Measurements from ENCODE around the gene GRN.

GRN gene

GRCh38 chr17:44344939-44345453 is at the start of gene GRN:
Gene GRN (plus strand): TSS chr17:44345302. CDS start chr17:44349165, 3,863 bp downstream.
- DNase-seq (ENCODE audit: low read depth) = peak; percentile 84

DNA sequence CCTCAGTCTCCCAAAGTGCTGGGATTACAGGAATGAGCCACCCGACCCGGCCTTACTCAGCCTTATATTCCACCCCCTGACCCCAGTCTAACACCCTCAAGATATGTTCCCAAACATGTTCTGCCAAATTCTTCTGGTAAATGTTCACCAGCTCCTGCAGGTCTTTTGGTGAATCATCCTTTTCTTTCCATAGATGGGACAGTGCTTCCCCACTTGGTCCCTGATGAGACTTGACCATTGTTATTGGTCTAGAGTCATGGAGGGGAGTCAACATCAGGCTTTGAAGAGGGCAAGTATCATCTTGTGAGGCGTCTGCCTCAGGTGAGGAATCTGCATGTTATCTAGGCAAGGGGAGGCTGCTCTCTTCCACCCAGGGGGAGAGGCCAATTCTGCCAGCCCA is 47.1 kb upstream of the GRN start:
- DNase-seq (ENCODE audit: low read depth) = no peak

GRCh38 chr17:44304651-44305050 is 40.5 kb upstream of the GRN start:
- DNase-seq (ENCODE audit: low read depth) = no peak

DNA sequence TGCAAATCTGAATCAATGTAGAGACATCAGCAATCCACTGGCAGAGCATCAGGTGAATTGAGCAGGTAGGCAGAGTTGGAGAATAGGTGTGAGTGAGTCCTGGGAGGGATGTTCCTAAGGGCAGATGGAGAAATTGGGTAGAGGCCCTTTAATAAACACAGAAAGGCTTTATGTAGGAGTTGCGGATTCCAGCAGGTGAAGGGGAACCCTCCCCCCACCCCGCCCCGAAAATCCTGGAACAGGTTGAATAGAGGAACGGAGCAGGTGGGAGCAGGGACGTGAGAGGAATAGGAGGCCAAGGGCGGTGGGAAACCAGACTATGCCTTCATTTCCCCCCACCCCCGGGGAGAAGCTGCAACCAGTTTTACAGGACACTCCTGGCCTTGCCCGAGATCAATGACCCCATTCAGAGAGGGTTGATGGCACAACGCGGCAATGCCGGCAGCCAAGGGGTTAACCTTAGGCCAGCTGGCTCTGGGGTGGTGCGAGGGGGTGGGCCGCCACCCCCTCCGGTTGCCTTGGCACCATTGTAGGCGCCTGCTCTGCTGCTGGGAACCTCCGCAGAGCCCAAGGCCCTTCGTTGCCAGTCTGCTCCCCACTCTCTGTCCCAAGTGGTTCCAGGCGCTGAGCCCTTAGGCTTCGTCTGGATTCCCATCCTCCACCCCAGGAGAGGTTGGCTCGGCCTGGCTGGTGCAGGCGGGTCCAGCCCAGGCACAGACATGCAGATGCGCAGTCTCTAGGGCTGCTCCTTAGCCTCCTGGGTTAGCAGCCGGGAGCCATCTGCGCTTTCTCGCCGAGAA is 37.5 kb upstream of the GRN start:
- no peak for DNase-seq (ENCODE audit: low read depth)

DNA sequence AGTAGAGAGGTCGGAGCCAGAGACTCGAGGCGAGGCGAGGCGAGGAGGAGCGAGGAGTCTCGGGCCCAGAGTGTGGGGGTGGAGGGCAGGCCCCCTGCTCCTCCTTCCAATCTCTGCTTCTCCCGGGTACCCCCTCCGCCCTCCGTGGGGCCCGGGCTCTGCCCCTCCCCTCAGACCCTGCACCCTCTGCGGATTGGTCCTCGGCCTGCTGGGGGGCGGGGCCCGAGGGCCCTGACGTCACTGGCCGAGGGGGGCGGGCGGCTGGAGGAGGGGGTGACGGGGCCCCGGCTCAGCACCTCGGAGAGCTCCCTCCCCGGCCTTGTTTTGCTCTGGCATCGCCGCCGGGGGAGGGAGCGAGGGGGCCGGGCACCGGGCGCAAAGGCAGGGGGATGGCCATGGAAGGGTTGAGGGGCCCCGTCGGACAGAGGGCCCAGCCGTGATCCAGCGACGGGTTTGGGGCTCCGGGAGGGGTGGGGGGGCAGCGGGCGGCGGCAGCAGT is 36.7 kb upstream of the GRN start, which contains the start of gene RUNDC3A:
Gene RUNDC3A (plus strand): TSS at position 282 of the 499 bp plus-strand sequence. CDS start 232 bp downstream, outside the sequence.
- peak; percentile 81 for DNase-seq (ENCODE audit: low read depth)

DNA sequence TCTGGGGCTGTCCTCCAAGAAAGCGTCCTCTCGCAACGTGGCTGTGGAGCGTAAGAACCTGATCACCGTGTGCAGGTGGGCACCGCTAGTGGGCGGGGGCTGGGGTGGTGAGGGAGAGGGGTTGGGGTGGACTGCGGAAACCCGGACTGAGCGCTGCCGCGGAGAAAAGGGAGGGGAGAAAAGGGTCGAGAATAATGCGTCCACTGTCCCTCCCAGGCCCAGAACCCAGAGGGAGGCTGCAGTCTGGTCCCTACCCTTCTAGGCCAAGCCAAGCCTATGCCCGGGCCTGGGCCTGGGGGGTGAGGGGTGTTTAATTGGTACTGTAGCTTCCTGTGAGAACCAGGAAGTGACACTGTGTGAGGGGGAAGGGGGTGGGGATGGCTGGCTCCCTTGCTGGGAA is 36.2 kb upstream of the GRN start:
- no peak for DNase-seq (ENCODE audit: low read depth)

DNA sequence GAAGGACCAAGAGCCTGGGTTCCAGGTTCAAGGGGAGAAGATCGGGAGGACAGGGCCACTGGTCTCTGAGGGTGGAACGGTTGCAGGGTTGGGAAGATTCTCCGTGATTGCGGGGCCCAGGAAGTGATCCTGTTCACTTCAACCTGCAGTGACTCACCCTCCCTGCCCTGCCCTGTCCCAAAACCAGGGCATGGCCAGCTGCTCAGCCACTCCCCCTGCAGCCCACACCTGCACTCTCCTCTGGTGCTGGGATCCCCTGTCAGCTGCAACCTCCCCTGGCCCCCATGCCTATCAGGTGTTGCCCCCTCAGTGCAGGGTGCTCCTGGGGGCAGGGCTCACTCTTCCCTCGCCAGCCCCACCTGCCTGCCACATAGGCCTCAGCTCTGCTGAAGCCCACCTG is 35.6 kb upstream of the GRN start:
- no peak for DNase-seq (ENCODE audit: low read depth)

- DNase-seq (ENCODE audit: low read depth) = no peak
Measured at GRCh38 chr17:44310188-44310587, 34.9 kb upstream of the GRN start.

GRCh38 chr17:44310609-44311376 is 34.3 kb upstream of the GRN start:
- no peak for DNase-seq (ENCODE audit: low read depth)

DNA sequence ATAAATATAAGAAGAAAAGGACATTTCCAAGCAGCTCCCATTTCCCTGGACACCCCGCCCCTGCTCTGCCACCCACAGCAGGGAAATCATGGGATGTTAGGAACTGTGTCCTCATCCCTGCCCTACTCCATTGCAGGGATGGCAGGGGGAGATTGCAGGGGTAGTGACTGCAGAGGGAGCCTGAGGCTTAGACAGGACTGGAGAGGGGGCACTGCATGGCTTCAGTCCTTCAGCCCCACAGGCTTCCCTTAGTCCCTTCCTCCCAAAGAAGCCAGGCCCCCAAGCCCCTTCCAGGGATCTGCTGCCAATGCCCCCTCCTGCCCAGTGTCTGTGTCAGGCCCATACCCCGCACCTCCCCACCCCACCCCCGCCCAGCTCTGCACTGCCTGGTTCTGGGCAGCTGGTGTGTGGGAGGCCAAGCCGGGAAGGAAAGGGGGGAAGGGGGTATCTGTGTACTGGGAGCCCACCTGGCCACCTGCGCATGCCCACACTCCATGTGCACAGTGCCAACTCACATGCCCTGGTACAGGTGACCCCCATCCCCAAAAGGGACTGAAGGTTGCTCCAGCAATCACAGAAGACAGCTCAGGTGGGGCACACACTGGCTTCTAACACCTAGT is 33.4 kb upstream of the GRN start:
- DNase-seq (ENCODE audit: low read depth) = no peak

DNA sequence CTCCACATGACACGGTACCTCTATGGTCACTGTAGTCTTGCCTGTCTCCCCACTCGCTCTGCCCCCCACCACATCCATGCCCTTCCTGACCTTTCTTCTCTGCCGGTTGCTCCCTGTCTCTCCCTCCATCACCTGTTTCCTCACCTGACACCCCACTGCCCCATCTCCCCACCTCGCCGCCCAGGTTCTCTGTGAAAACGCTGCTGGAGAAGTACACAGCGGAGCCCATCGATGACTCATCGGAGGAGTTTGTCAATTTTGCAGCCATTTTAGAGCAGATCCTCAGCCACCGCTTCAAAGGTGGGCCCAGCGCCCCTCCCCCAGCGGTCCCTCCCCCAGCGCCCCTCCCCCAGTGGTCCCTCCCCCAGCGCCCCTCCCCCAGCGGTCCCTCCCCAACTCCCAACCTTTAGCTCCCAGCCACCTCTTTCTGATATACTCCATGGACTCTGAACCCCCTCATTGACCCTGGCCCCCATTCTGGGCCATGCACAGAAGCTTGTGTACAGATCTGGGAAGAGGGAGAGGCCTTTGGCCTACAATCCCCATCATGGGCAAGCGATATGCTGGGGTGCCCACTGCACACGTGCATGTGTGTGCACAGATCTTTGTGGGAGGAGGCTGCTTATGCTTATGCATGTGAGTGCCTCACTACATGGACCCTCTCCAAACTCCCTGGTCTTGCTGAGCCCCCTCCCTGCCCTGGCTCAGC is 32.6 kb upstream of the GRN start:
- DNase-seq (ENCODE audit: low read depth) = no peak

DNA sequence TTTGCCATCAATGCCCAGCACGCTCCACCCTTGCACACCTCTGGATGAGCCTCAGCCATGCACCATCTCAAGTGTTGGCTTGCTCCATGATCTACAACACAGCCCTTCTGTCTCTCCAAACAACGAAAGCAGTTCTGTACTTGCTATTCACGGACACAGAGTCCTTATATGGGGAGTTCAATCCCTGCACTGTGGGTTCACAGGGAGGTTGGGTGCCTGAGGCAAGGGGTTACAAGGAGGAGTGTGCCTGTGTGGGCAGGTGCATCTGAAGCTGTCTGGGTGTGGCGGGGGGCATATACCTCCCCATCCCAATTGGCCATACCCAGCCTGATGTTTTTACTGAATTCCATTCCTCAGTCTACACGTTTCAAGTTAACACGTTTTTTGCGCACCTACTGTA is 31.1 kb upstream of the GRN start:
- DNase-seq (ENCODE audit: low read depth) = no peak

DNA sequence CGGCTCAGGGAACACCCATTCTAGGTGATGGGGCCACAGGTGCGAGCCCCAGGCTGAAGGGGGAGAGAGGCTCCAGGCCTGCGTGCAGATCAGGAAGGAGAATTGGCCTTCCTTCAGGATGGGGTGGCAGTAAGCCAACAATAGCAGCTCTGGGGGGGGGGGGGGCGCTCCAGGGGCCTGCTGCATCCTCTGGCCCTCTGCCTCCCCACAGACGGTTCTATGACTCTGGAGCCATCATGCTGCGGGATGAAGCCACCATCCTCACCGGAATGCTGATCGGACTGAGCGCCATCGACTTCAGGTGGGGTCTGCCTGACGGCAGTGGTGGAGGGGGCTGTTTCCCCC is 30.6 kb upstream of the GRN start:
- no peak for DNase-seq (ENCODE audit: low read depth)

GRCh38 chr17:44314869-44315661 is 30.0 kb upstream of the GRN start:
- peak; percentile 44 for DNase-seq (ENCODE audit: low read depth)

DNA sequence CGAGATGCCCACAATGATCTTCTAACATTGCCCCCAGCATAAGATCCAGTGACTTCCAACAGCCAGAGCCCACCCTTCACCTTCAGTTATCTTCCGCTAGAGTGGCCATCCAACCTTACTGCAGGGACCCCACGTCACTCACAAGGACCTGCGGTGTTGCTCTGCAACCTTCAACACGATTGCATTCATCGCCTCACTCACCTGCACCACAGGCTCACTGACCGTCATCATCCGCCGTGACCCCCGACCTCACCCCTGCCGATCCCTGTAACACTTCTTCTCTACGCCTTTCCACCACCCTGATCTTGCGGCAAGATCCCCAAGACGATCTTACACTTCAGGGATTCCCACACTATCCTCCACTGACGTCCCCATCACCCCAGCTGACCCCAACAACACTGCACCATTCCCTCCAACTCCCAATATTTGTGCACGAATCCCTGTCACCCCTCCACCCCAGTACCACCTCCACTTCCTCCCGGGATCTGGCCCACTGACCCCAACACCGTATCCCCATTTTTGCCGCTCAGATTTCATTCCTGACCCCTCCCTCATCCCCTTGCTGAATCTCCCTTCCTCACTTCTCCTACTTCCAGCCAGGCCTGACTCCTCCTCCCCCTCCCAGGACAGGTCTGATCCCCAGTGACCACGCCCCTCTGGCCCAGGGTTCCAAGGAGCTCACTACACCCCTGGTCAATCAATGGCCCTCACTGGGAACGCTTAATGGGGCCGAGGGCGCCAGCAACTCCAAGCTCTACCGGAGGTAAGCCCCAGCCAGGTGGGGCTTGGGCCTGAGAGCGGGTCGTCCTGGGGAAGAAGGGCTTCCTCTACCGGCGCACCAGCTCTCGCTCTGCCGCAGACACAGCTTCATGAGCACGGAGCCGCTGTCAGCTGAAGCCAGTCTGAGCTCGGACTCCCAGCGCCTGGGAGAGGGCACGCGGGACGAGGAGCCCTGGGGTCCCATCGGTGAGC is 29.1 kb upstream of the GRN start:
- no peak for DNase-seq (ENCODE audit: low read depth)

GRCh38 chr17:44317545-44317944 is 27.6 kb upstream of the GRN start:
- no peak for DNase-seq (ENCODE audit: low read depth)

DNA sequence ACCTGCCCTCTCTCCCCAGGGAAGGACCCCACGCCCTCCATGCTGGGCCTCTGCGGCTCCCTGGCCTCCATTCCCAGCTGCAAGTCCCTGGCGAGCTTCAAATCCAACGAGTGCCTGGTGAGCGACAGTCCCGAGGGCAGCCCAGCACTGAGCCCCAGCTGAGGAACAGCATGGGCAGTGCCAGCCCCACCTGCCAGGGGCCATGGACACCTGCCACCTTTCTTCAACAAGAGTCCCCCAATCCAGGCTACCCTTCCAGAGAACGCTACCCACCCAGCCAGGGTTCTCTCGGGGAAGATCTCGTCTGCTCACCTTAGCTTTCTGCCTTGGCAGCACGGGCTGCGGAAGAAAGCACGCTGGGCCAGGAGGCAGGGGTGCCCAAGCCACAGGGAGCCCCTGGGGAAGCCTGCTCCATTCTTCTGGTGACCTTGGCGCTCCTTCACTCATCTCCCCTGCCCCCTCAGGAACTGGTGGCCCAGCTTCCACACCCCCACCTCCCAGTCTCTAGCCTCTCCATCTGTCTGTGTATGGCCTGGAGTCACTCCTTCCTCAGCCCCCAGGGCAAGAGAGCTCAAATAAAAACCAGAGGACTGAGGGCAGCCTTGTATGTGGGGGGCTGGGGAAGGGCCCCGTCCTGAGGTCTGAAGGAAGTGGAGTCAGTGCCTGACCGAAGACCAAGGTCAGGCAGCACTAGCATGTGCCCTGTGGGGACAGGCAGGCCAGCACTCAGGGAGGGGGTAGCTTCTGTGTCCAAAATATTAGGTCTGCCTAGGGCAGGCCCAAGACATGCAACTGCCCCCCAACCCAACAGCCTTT is 26.8 kb upstream of the GRN start:
- no peak for DNase-seq (ENCODE audit: low read depth)

DNA sequence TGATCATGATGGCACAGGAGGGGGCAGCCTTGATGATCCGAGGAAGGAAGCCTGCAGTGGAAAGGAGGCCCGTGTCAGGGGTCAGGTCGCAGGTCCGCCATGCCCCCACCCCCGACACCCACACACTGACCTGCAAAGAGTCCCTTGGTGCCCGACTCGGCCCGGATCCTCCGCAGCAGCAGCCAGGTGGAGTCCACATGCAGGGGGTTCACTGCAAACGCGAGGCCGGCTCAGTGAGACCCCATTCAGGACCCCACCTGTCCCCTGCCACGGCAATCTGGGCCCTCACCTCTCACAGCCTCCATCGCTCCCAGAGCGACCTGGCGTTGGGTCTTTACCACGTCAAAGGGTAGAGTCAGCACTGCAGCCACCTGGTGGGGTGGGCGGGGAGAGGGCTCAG is 25.0 kb upstream of the GRN start:
- no peak for DNase-seq (ENCODE audit: low read depth)

All from activated T-cell treated with anti-CD3 and anti-CD28 coated beads for 24 hours (primary cell).